IMR-90 (cell line): ENCODE results near the gene CCDC90B. TPM values are rescaled to one million over a fixed set of nuclear protein-coding genes. Genes with fewer than 3 reads are reported as not detected.

Experiments
- ATAC-seq: fragments of 200-7000 bp; cut with Tn5 transposase; 2 replicates; pipeline ENCODE4 v1.9.1; 2020; ENCODE audit warnings: low read depth, mild to moderate bottlenecking, moderate library complexity
- BruUV-seq: library from RNA; stranded (reverse); fragments of 400-500 nt; replicated peaks from 2 replicates; lab custom pipeline; 2021; lab: Mats Ljungman, UMichigan
- CTCF ChIA-PET: fragments of 300-600 bp; formaldehyde crosslinking; extraction: SDS; loops from one replicate; lab custom pipeline; 2021; ENCODE audit warnings: antibody characterized with exemption; lab: Yijun Ruan, JAX
- POLR2A ChIA-PET: fragments of 300-600 bp; sonication (Branson Sonifier 250); formaldehyde crosslinking; loops from one replicate; lab custom pipeline; 2022; ENCODE audit warnings: antibody characterized with exemption; ENCODE audit not compliant: unreplicated experiment; lab: Charles Lee
- DNase-seq: peaks from one replicate; pipeline ENCODE4 v3.0.0; 2013
- H2AFZ ChIP-seq: replicated peaks from 2 replicates; pipeline ENCODE3; 2013; ENCODE audit warnings: low read length, mild to moderate bottlenecking; ENCODE audit not compliant: poor library complexity
- H2AK5ac ChIP-seq: 2 replicates; pipeline ENCODE4 v1.6.1; 2013; ENCODE audit warnings: low read depth, low read length, inconsistent platforms
- H2AK9ac ChIP-seq: replicated peaks from 2 replicates; pipeline ENCODE3; 2013; ENCODE audit warnings: mild to moderate bottlenecking, low read depth, low read length, moderate library complexity; ENCODE audit not compliant: poor library complexity
- H2BK120ac ChIP-seq: 2 replicates; pipeline ENCODE4 v1.6.1; 2013; ENCODE audit warnings: low read depth, low read length, inconsistent platforms
- H2BK15ac ChIP-seq: 3 replicates; pipeline ENCODE4 v1.6.1; 2013; ENCODE audit warnings: low read depth, low read length, inconsistent platforms
- H2BK20ac ChIP-seq: 2 replicates; pipeline ENCODE4 v1.6.1; 2013; ENCODE audit warnings: low read depth, mild to moderate bottlenecking, inconsistent platforms, low read length, moderate library complexity
- H2BK5ac ChIP-seq: 2 replicates; pipeline ENCODE4 v1.6.1; 2013; ENCODE audit warnings: mild to moderate bottlenecking, low read depth, low read length, inconsistent platforms; ENCODE audit not compliant: poor library complexity, severe bottlenecking
- H3K14ac ChIP-seq: replicated peaks from 2 replicates; pipeline ENCODE4 v1.6.1; 2013; ENCODE audit warnings: low read depth, low read length, inconsistent platforms
- H3K18ac ChIP-seq: 2 replicates; pipeline ENCODE4 v1.6.1; 2013; ENCODE audit warnings: low read depth, low read length, control low read depth
- H3K23ac ChIP-seq: 2 replicates; pipeline ENCODE4 v1.6.1; 2013; ENCODE audit warnings: low read depth, low read length, inconsistent platforms
- H3K27ac ChIP-seq: 2 replicates; pipeline ENCODE4 v1.5.1; 2013; ENCODE audit warnings: mild to moderate bottlenecking, control low read depth, low read length; ENCODE audit not compliant: insufficient read depth
- H3K27me3 ChIP-seq: 2 replicates; pipeline ENCODE4 v1.6.1; 2013; ENCODE audit warnings: low read length; ENCODE audit not compliant: control insufficient read depth, insufficient read depth
- H3K36me3 ChIP-seq: 2 replicates; pipeline ENCODE4 v1.6.1; 2013; ENCODE audit warnings: low read length, mixed read lengths; ENCODE audit not compliant: control insufficient read depth, insufficient read depth
- H3K4ac ChIP-seq: 2 replicates; pipeline ENCODE4 v1.6.1; 2013; ENCODE audit warnings: low read depth, low read length, inconsistent platforms
- H3K4me1 ChIP-seq: 2 replicates; pipeline ENCODE4 v1.6.1; 2013; ENCODE audit warnings: low read length, mixed read lengths; ENCODE audit not compliant: control insufficient read depth, insufficient read depth
- H3K4me2 ChIP-seq: 2 replicates; pipeline ENCODE4 v1.6.1; 2013; ENCODE audit warnings: low read depth, mild to moderate bottlenecking, control low read depth, low read length, moderate library complexity
- H3K4me3 ChIP-seq: 2 replicates; pipeline ENCODE4 v1.5.1; 2013; ENCODE audit warnings: low read depth, mild to moderate bottlenecking, control low read depth, low read length, moderate library complexity; ENCODE audit not compliant: insufficient read depth
- H3K56ac ChIP-seq: 2 replicates; pipeline ENCODE4 v1.6.1; 2013; ENCODE audit warnings: low read length, inconsistent platforms; ENCODE audit not compliant: insufficient read depth; ENCODE audit errors: extremely low read depth
- H3K79me1 ChIP-seq, 2 experiments: 2 replicates each; pipeline ENCODE4 v1.6.1; 2013; ENCODE audit warnings: low read length in 2 of 2, inconsistent platforms in 1 of 2, low read depth in 1 of 2
- H3K9ac ChIP-seq: 2 replicates; pipeline ENCODE4 v1.6.1; 2013; ENCODE audit warnings: low read depth, low read length, control low read depth
- H3K9me1 ChIP-seq: 2 replicates; pipeline ENCODE4 v1.6.1; 2013; ENCODE audit warnings: low read length, inconsistent platforms; ENCODE audit not compliant: insufficient read depth
- H3K9me3 ChIP-seq: 2 replicates; pipeline ENCODE4 v1.6.1; 2013; ENCODE audit warnings: low read length; ENCODE audit not compliant: control insufficient read depth, insufficient read depth
- H4K20me1 ChIP-seq: 2 replicates; pipeline ENCODE4 v1.6.1; 2013; ENCODE audit warnings: low read length, inconsistent platforms; ENCODE audit not compliant: insufficient read depth
- H4K5ac ChIP-seq: 2 replicates; pipeline ENCODE4 v1.6.1; 2013; ENCODE audit warnings: mild to moderate bottlenecking, low read depth, low read length, control low read depth
- H4K8ac ChIP-seq, 2 experiments: 2 replicates each; pipeline ENCODE4 v1.6.1; 2013; ENCODE audit warnings: low read depth in 2 of 2, low read length in 2 of 2, control low read depth in 1 of 2, inconsistent platforms in 1 of 2
- H4K91ac ChIP-seq: 2 replicates; pipeline ENCODE4 v1.6.1; 2013; ENCODE audit warnings: low read depth, low read length, inconsistent platforms; ENCODE audit not compliant: insufficient read depth
- CEBPB ChIP-seq: IDR thresholded peaks from 2 replicates; pipeline ENCODE4 v1.6.1; 2012; ENCODE audit warnings: low read depth, low read length, improper control_type of control experiment
- POLR2A ChIP-seq: IDR thresholded peaks from 2 replicates; pipeline ENCODE4 v1.6.1; 2012; ENCODE audit warnings: mild to moderate bottlenecking, low read depth, low read length
- RCOR1 ChIP-seq: IDR thresholded peaks from 2 replicates; pipeline ENCODE4 v1.6.1; 2012; ENCODE audit warnings: mild to moderate bottlenecking, low read length, improper control_type of control experiment; ENCODE audit not compliant: insufficient replicate concordance
- RFX5 ChIP-seq: IDR thresholded peaks from 2 replicates; pipeline ENCODE4 v1.8.0; 2012; ENCODE audit warnings: low read depth, mild to moderate bottlenecking, low read length, moderate library complexity
- WGBS, 2 experiments: methylation state at CpG; one replicate each; pipeline versions ENCODE4 v1.1.5 to v1.1.7; 2013; ENCODE audit warnings: missing lambda C conversion rate in 2 of 2; ENCODE audit not compliant: insufficient read length in 1 of 2; ENCODE audit errors: extremely low coverage in 2 of 2; 5-methylcytosine and 5-hydroxymethylcytosine counted together
- dilution Hi-C: fragments of 300-500 bp; cut with HindIII; formaldehyde crosslinking; loops from one replicate; pipeline ENCODE4 v1.14.3; 2018; ENCODE audit warnings: low sequenced_read_pairs; ENCODE audit not compliant: unreplicated experiment
- in situ Hi-C: fragments of 300-500 bp; cut with MboI; formaldehyde crosslinking; loops from 3 replicates; pipeline ENCODE4 v1.14.3; 2019; ENCODE audit warnings: low sequenced_read_pairs, inconsistent platforms, mixed read lengths
- intact Hi-C: fragments of 100-400 bp; cut with micrococcal nuclease; formaldehyde crosslinking; loops from 2 replicates; pipeline ENCODE4 v1.10.0; 2022
- polyA plus RNA-seq, 3 experiments: library from polyadenylated mRNA; depleted of rRNA; stranded (reverse); fragments of >200 nt; gene quantifications; 2 replicates each; pipeline ENCODE4 v1.2.3, GENCODE V29; 2012; ENCODE audit warnings: low replicate concordance in 1 of 3
- total RNA-seq: library from RNA; depleted of rRNA; stranded (reverse); fragments of >200 nt; gene quantifications from 2 replicates; pipeline ENCODE4 v1.2.3, GENCODE V29; 2012

The CCDC90B gene
- total and polyA plus RNA-seq, 2 of the 4 experiments (the other 2 are of a cell fraction): 35.8 to 43.7 TPM

DNA sequence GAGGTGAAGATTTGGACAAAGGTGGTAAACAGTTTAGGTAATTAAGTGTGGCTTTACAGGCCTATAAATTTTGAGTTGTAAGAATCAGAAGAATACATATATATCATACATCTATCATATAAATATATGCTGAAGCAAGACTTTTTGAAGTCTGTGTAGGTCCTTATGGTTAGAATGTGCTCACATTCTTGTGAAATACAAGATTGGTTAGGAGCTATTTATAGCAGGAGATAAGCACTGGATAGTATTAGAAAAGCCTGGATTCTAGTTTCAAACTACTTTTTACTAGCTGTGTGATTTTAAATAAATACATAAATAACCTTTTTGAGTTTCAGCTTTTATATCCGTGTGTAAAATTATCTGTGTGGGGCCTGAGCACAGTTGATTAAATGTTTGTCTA is 50.3 kb downstream of the CCDC90B start:
- H4K20me1 ChIP-seq: no peaks in the 10 kb centered on the region
- H4K91ac ChIP-seq: no peak overlapping the region
- TF ChIP-seq RFX5 (no peak), CEBPB (peak; percentile 61), POLR2A (no peak), RCOR1 (no peak)
- no peak overlapping the region for H2BK120ac ChIP-seq
- no peak overlapping the region for H3K4me2 ChIP-seq
- no peak overlapping the region for H3K23ac ChIP-seq
- H3K27me3 ChIP-seq: no peaks in the 10 kb centered on the region
- dilution Hi-C loops: no loop called here
- no peak overlapping the region for H3K56ac ChIP-seq
- intact Hi-C loops: no loop called here
- in situ Hi-C loops: no loop called here
- H3K36me3 ChIP-seq: no peaks in the 10 kb centered on the region
- ATAC-seq (peak; percentile 84), DNase-seq (peak; percentile 53)
- H3K79me1 ChIP-seq: no peaks in the 10 kb centered on the region
- H3K27ac ChIP-seq: no peak overlapping the region
- H3K4me1 ChIP-seq: 0 out of 2 replicates have a peak, but pooled peaks cover 1% of the 10 kb centered on the region
- H2BK20ac ChIP-seq: no peak overlapping the region
- WGBS, 2 experiments: no CpG with 5 or more reads among the region's 1 CpG
- no peaks in the 10 kb centered on the region for H3K9me1 ChIP-seq
- no peak overlapping the region for H2BK5ac ChIP-seq
- H3K9me3 ChIP-seq: no peaks in the 10 kb centered on the region
- H3K4ac ChIP-seq: no peak overlapping the region
- no peak overlapping the region for H3K14ac ChIP-seq
- H3K4me3 ChIP-seq: no peak overlapping the region
- no peak overlapping the region for H3K18ac ChIP-seq
- H2AK5ac ChIP-seq: no peak overlapping the region
- no peak overlapping the region for H2AK9ac ChIP-seq
- no peak overlapping the region for H2BK15ac ChIP-seq
- no peak overlapping the region for H3K9ac ChIP-seq
- no TSS peak for BruUV-seq
- H4K8ac ChIP-seq: no peak overlapping the region
- H2AFZ ChIP-seq: no peak overlapping the region
- ChIA-PET CTCF (interaction anchor here (1.3 kb wide), 1 partner anchor 14 kb away, joined by 4 read pairs; no protein-coding TSS in a partner anchor), POLR2A (no interaction called here)
- no peak overlapping the region for H4K5ac ChIP-seq
